ENCODE results near the gene MICAL3.

Gene MICAL3

GRCh38 chr22:17969701-17970113, 54.7 kb downstream of the MICAL3 start:
- no peak for DNase-seq

GRCh38 chr22:17968126-17968525, 56.2 kb downstream of the MICAL3 start:
- no peak for DNase-seq

- no peak for DNase-seq
Measured at GRCh38 chr22:17966403-17966717, 58.0 kb downstream of the MICAL3 start.

DNA sequence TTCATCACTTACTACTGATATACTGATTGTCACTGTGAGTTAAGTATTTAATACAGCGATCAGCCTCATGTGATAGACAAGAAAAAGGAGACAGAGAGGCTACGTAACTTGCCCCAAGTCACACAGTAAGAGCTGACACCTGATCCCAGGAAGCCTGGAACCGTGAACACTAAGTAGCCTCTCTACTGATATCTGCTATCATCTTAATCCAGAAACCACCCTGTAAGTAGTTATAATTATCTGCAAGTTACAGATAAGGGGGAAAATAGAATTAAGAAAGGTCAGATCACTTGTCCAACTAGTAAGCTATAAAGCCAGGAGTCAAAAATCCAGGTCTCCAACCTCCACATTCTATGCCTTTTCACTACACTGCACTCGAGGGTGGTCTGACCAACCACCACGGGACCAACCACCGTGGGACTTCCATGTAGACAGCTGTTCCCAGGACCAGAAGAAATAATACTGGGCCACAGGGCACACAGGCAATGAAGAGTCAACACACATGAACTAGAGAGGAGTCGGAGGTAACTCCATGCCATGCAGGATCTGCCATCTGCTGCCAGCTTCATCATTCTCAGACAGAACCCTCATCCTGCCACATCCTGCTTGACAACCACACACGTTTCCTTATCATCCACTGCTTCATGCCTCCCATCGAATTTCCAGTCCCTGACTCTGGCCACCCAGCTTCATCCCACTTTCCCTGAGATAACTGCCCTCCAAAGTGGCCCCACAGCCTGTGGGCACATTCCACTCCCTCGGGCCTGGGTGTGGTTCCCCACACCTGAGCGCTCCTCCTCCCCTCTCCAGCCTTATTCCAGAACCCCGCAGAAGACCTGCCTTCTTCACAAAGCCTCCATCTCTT, 58.6 kb downstream of the MICAL3 start:
- DNase-seq = no peak

DNA sequence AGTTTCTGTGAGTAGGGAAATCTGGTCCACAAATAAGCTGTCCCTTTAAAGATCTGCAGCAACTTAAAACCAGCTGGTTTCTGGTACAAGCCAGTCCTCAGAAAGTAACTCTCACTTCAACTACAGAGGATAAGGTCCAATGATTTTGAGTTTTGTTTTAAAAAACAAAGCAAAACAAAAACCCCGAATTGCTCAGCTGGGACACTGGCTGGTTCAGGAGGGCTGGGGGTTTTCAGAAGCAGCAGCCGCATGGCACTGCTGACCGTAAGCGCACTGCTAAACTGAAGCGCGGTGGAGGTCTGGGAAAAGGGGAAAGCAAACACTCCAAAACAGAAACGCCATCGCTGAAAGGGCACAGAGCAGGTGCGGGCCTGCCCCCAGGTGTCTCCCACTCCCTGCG, 59.7 kb downstream of the MICAL3 start:
- no peak for DNase-seq

- no peak for DNase-seq
Measured at GRCh38 chr22:17964156-17964555, 60.2 kb downstream of the MICAL3 start.

- no peak for DNase-seq
Measured at GRCh38 chr22:17963015-17963414, 61.3 kb downstream of the MICAL3 start.

DNA sequence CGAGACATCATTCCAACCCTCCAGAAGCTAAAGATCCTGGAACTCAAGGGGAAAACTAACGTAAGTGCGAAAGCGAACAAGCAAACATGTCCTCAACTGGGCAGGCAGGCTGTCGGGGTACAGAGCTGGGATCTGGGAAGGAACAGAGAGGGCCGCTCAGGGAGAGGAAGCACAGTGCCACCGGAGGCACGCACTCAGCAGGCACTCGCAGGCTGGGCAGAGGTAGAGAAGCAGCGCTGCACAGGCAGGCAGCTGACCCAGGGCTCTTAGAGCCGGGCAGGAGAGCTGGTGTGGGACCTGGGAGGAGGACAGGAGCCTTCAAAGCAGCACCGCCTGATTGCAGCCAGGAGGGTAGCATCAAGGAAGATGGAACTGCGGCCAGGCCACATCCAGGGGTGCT, 62.2 kb downstream of the MICAL3 start:
- no peak for DNase-seq

DNA sequence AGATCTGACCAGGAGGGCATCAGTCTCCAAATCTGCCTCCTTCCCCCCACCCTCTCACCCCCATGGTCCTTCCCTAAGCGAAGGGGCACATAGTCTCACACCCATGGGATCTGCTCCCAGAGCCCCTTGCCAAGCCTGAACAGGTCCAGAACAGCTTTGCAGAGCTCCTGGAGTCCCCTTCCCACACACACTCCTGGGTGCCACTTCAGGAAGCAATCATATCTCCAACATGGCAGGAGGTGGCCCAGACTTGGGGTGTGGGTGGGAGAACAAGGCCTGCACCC, 63.0 kb downstream of the MICAL3 start:
- DNase-seq = no peak

- DNase-seq = no peak
Measured at GRCh38 chr22:17960695-17961445, 63.5 kb downstream of the MICAL3 start.

GRCh38 chr22:17960011-17960410, 64.3 kb downstream of the MICAL3 start:
- DNase-seq = no peak

GRCh38 chr22:17958166-17958565, 66.2 kb downstream of the MICAL3 start:
- no peak for DNase-seq

- no peak for DNase-seq
Measured at GRCh38 chr22:17957693-17958092, 66.7 kb downstream of the MICAL3 start.

DNA sequence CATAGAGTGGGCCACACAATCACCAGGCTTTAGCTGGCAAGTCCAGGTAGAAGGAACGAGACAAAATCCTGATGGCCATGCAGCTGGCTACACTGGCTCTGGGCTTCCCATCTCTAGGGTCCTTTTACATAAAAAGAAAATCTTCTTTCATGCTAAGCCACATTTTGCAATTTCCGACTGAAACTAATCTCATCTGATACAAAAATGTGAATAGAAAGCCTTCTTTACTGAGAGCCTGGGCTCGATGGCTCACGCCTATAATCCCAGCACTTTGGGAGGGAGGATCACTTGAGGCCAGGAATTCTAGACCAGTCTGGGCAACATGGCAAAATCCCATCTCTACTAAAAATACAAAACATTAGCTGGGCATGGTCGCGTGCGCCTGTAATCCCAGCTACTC, 67.2 kb downstream of the MICAL3 start:
- DNase-seq = no peak

GRCh38 chr22:17956630-17957029, 67.7 kb downstream of the MICAL3 start:
- no peak for DNase-seq

- no peak for DNase-seq
Measured at GRCh38 chr22:17955590-17956379, 68.6 kb downstream of the MICAL3 start.

- no peak for DNase-seq
Measured at GRCh38 chr22:17954860-17955587, 69.3 kb downstream of the MICAL3 start.

- DNase-seq = no peak
Measured at GRCh38 chr22:17954200-17954859, 70.0 kb downstream of the MICAL3 start.

DNA sequence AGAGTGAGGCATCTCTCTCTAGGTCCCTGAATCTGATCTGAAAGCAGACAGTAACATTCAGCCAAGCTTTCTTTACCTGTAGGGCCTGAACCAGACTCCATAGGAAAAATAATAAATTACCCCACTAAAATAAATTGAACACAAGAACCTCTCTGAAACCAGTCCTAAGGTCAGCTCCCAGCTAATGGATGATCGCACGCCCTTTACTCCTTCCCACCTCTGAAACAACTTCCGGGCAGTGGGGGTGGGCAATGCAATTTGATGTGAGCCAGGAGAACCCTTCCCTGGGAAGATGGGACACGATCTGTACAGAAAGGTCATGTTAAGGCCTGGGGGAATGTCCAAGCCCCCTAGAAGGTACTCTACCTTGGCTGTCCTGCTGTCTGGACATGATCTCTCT, 71.2 kb downstream of the MICAL3 start:
- DNase-seq = no peak

DNA sequence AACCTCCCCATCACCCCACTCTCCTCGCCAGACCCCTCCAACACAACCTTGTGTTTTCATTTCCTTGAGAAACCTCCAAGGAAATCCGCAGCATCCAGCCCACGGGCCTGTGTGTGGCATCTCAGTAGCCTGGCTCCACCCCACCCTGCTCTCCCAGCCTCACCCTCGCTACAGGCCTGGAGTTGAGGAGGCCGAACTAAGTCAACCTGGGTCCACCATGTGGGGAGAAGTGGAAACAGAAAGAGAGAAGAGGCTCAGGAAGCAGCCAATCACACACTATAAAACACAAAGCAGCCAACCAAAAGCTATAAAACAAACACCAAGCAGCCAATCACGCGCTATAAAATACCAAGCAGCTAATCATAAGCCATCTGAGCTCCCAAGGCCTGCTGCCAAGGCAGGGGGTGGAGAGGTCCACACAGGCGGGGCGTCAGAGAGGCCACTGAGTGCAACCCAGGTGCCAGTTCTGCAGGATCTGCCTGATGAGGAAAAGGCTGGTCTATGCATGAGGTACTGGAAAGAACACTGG, 72.0 kb downstream of the MICAL3 start:
- no peak for DNase-seq

DNA sequence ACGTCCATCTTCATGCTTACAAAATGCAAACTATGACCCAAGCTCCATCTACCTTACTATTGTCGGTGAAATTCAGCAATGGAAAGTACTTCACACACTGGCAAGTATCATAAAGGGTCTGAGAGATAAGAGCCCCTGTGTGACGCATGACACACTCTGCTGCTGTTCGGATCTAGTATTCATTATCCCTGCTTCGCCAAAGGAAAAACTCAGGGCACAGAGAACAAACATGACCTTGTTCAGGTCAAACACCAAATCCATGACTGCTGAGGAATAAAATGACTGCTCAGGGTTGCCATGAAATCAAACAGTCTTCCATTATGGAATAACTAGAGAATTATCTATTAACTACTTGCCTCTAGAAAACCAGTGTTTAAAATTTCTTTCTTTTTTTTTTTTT, 73.0 kb downstream of the MICAL3 start:
- no peak for DNase-seq

- DNase-seq = no peak
Measured at GRCh38 chr22:17950651-17951214, 73.6 kb downstream of the MICAL3 start.
